HepG2 (cell line): ENCODE measurements around the gene MAPK7. TPM values are rescaled to one million over a fixed set of nuclear protein-coding genes. Genes with fewer than 3 reads are reported as not detected.
A peak's percentile ranks its signal among the peaks of the same experiment; 100 is the strongest.

Experiments used
- ATF7-NPFF ChIP-seq: sonication (generic); formaldehyde crosslinking; IDR thresholded peaks from 2 replicates; pipeline ENCODE4 v1.8.1; 2023; ENCODE audit warnings: mild to moderate bottlenecking, low read depth, missing genetic modification reagents, moderate library complexity
- ETV5 ChIP-seq: IDR thresholded peaks from 2 replicates; pipeline ENCODE4 v1.6.1; 2018; ENCODE audit warnings: missing biosample characterization, missing genetic modification reagents, inconsistent platforms, borderline replicate concordance
- ETV6 ChIP-seq: sonication (generic); formaldehyde crosslinking; conservative IDR thresholded peaks from 2 replicates; pipeline ENCODE4 v1.4.0; 2020; ENCODE audit warnings: missing genetic modification reagents
- HDAC2 ChIP-seq: sonication (generic); formaldehyde crosslinking; IDR thresholded peaks from 2 replicates; pipeline ENCODE4 v1.4.0; 2020; ENCODE audit warnings: missing genetic modification reagents
- LCORL ChIP-seq, 2 experiments: fragments of 450-650 bp in 1 of 2; sonication (generic) in 1 of 2; formaldehyde crosslinking in 1 of 2; IDR thresholded peaks; 2 replicates each; pipeline versions ENCODE4 v1.5.0 to v1.6.1; 2017 to 2020; ENCODE audit warnings: antibody characterized with exemption in 1 of 2, missing genetic modification reagents in 1 of 2
- MIXL1 ChIP-seq: IDR thresholded peaks from 2 replicates; pipeline ENCODE4 v1.6.1; 2016
- MXI1 ChIP-seq: IDR thresholded peaks from 3 replicates; pipeline ENCODE4 v1.6.1; 2012; ENCODE audit warnings: low read depth, low read length, inconsistent platforms, borderline replicate concordance
- NCOR1 ChIP-seq: fragments of 200-600 bp; sonication (generic); IDR thresholded peaks from 2 replicates; pipeline ENCODE4 v1.7.0; 2017; ENCODE audit warnings: antibody characterized with exemption, low read length, borderline replicate concordance
- RARA ChIP-seq: IDR thresholded peaks from 2 replicates; pipeline ENCODE4 v1.6.1; 2016; ENCODE audit warnings: missing genetic modification reagents, missing compliant biosample characterization
- SALL1 ChIP-seq: sonication (generic); formaldehyde crosslinking; IDR thresholded peaks from 2 replicates; pipeline ENCODE4 v1.8.0; 2022; ENCODE audit warnings: mild to moderate bottlenecking, missing genetic modification reagents
- SRY ChIP-seq: sonication (generic); formaldehyde crosslinking; IDR thresholded peaks from 2 replicates; pipeline ENCODE4 v1.8.0; 2022; ENCODE audit warnings: mild to moderate bottlenecking, missing genetic modification reagents
- ZNF282 ChIP-seq: fragments of 450-650 bp; IDR thresholded peaks from 2 replicates; pipeline ENCODE4 v1.6.1; 2018; ENCODE audit not compliant: partially characterized antibody
- ZNF841 ChIP-seq: sonication (generic); formaldehyde crosslinking; IDR thresholded peaks from 2 replicates; pipeline ENCODE4 v1.8.1; 2023; ENCODE audit warnings: missing genetic modification reagents, borderline replicate concordance
- ZXDC ChIP-seq: sonication (generic); formaldehyde crosslinking; IDR thresholded peaks from 2 replicates; pipeline ENCODE4 v1.5.0; 2020; ENCODE audit warnings: mild to moderate bottlenecking, missing genetic modification reagents
- polyA plus RNA-seq, 8 experiments: library from polyadenylated mRNA; depleted of rRNA in 3 of 8; stranded (reverse) in 7 of 8; unstranded in 1 of 8; fragments of >200 nt; fragmentation: Illumina TruSeq in 4 of 8; extraction: Trizol in 4 of 8; gene quantifications; 2 replicates each; pipeline versions ENCODE4 v1.2.1 to v1.2.3, GENCODE V29; 2011 to 2016; ENCODE audit warnings: low read depth in 4 of 8, missing spikeins in 1 of 8, mixed read lengths in 1 of 8; ENCODE audit not compliant: insufficient read depth in 1 of 8
- total RNA-seq, 5 experiments: library from RNA; depleted of rRNA; stranded (reverse); fragments of >200 nt; fragmentation: Illumina TruSeq; extraction: Trizol; gene quantifications; 2 replicates each; pipeline ENCODE4 v1.2.3, GENCODE V29; 2016; ENCODE audit warnings: low read depth in 1 of 5

Gene MAPK7
- total and polyA plus RNA-seq, 2 of the 13 experiments (the other 11 are each of a cell fraction or from before 2014, with no cell fraction given), result 2.9 to 5.9 TPM

GRCh38 chr17:19398301-19399181, 20.2 kb downstream of the MAPK7 start (continued):
- TF ChIP-seq ZXDC (no peak), ZNF282 (no peak), ZNF841 (no peak), SALL1 (CRISPR knock-in tag) (peak; percentile 40; the same call in 1 of the 2 replicates), LCORL (IDR thresholded peaks at IDR 0.05) (no peak), LCORL (CRISPR knock-in tag; IDR thresholded peaks at IDR 0.05) (peak; percentile 40; the same call in 1 of the 2 replicates), HDAC2 (CRISPR knock-in tag) (no peak), SRY (CRISPR knock-in tag) (no peak), RARA (no peak), ETV6 (CRISPR knock-in tag) (no peak), MXI1 (no peak), NCOR1 (no peak), ATF7-NPFF (no peak), ETV5 (CRISPR knock-in tag) (peak; percentile 38; the same call in 1 of the 2 replicates), MIXL1 (CRISPR knock-in tag) (0 out of 2 replicates have a peak, but pooled peaks have one; percentile 24)
